ENCODE measurements around the gene ATG4A.

ATG4A gene

GRCh38 chrX:108171671-108172070 is 80.1 kb downstream of the ATG4A start:
- DNase-seq, result no peak

- DNase-seq, result no peak
Measured at GRCh38 chrX:108173874-108174273, 82.3 kb downstream of the ATG4A start.

- no peak for DNase-seq
Measured at GRCh38 chrX:108177351-108178142, 86.0 kb downstream of the ATG4A start.

- DNase-seq, result no peak
Measured at GRCh38 chrX:108178143-108178498, 86.5 kb downstream of the ATG4A start.

- DNase-seq, result no peak
Measured at GRCh38 chrX:108186811-108187210, 95.2 kb downstream of the ATG4A start.

GRCh38 chrX:108198420-108198819 is 106.8 kb downstream of the ATG4A start:
- no peak for DNase-seq

GRCh38 chrX:108199041-108199440 is 107.5 kb downstream of the ATG4A start:
- DNase-seq, result no peak

GRCh38 chrX:108199691-108200090 is 108.1 kb downstream of the ATG4A start:
- DNase-seq, result peak; percentile 25

- DNase-seq, result no peak
Measured at GRCh38 chrX:108203540-108203939, 112.0 kb downstream of the ATG4A start.
